Measurements from ENCODE around the gene RIPOR3. TPM values are rescaled to one million over a fixed set of nuclear protein-coding genes. Genes with fewer than 3 reads are reported as not detected.

RIPOR3 gene
- total RNA-seq, 2 donors from 2014 or later = 0.46 to 1.4 TPM

DNA sequence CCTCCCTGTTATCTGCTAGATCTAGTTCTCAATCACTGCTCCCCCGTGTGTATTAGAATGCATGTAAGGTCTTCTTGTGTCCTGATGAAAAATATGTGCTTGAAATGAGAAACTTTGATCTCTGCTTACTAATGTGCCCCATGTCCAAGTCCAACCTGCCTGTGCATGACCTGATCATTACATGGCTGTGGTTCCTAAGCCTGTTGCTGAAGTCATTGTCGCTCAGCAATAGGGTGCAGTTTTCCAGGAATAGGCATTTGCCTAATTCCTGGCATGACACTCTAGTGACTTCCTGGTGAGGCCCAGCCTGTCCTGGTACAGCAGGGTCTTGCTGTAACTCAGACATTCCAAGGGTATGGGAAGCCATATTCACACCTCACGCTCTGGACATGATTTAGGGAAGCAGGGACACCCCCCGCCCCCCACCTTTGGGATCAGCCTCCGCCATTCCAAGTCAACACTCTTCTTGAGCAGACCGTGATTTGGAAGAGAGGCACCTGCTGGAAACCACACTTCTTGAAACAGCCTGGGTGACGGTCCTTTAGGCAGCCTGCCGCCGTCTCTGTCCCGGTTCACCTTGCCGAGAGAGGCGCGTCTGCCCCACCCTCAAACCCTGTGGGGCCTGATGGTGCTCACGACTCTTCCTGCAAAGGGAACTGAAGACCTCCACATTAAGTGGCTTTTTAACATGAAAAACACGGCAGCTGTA, 107.7 kb downstream of the RIPOR3 start:
- WGBS, 2 experiments (ENCODE audit: insufficient coverage in 1 of 2, insufficient read length in 1 of 2) = 89 to 92% methylated on average over 13 to 15 of the region's 15 CpGs
- Histone ChIP-seq H3K9me3 (ENCODE audit: control insufficient read depth, low read length) (no peaks in the 10 kb centered on the region), H3K4me3 (ENCODE audit: low read length) (no peak overlapping the region), H3K9ac (ENCODE audit: extremely low read depth, low read length, poor library complexity, severe bottlenecking) (no peak overlapping the region), H3K4me1 (ENCODE audit: control insufficient read depth, insufficient read depth, low read length) (no peaks in the 10 kb centered on the region), H3K36me3 (ENCODE audit: control insufficient read depth, insufficient read depth, low read length) (peaks cover 64% of the 10 kb centered on the region), H3K27me3 (ENCODE audit: control insufficient read depth, insufficient read depth, low read length, poor library complexity, severe bottlenecking) (no peaks in the 10 kb centered on the region), H3K27ac (ENCODE audit: low read depth, low read length) (no peak overlapping the region)
- Mint-ChIP-seq H3K4me1 (no peaks in the 10 kb centered on the region), H3K36me3 (ENCODE audit: low read depth) (peaks cover 58% of the 10 kb centered on the region), H3K27me3 (ENCODE audit: insufficient read depth) (no peaks in the 10 kb centered on the region), H3K27ac (no peak overlapping the region), H3K4me3 (no peak overlapping the region), H3K9me3 (no peaks in the 10 kb centered on the region)
- TF ChIP-seq, protein P1, sequence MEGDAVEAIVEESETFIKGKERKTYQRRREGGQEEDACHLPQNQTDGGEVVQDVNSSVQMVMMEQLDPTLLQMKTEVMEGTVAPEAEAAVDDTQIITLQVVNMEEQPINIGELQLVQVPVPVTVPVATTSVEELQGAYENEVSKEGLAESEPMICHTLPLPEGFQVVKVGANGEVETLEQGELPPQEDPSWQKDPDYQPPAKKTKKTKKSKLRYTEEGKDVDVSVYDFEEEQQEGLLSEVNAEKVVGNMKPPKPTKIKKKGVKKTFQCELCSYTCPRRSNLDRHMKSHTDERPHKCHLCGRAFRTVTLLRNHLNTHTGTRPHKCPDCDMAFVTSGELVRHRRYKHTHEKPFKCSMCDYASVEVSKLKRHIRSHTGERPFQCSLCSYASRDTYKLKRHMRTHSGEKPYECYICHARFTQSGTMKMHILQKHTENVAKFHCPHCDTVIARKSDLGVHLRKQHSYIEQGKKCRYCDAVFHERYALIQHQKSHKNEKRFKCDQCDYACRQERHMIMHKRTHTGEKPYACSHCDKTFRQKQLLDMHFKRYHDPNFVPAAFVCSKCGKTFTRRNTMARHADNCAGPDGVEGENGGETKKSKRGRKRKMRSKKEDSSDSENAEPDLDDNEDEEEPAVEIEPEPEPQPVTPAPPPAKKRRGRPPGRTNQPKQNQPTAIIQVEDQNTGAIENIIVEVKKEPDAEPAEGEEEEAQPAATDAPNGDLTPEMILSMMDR (conservative IDR thresholded peaks at IDR 0.05) = no peak
- DNase-seq = no peak

DNA sequence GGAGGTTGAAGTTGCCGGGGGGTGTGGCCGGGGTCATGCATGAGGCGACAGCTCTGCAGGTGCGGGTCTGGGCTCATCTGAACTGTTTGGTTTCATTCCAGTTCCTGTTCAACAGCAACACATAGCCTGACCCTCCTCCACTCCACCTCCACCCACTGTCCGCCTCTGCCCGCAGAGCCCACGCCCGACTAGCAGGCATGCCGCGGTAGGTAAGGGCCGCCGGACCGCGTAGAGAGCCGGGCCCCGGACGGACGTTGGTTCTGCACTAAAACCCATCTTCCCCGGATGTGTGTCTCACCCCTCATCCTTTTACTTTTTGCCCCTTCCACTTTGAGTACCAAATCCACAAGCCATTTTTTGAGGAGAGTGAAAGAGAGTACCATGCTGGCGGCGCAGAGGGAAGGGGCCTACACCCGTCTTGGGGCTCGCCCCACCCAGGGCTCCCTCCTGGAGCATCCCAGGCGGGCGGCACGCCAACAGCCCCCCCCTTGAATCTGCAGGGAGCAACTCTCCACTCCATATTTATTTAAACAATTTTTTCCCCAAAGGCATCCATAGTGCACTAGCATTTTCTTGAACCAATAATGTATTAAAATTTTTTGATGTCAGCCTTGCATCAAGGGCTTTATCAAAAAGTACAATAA, 108.6 kb downstream of the RIPOR3 start:
- Mint-ChIP-seq H3K27ac (no peak overlapping the region), H3K4me1 (no peaks in the 10 kb centered on the region), H3K36me3 (ENCODE audit: low read depth) (peaks cover 60% of the 10 kb centered on the region), H3K4me3 (no peak overlapping the region), H3K9me3 (no peaks in the 10 kb centered on the region), H3K27me3 (ENCODE audit: insufficient read depth) (no peaks in the 10 kb centered on the region)
- WGBS, 2 experiments (ENCODE audit: insufficient coverage in 1 of 2, insufficient read length in 1 of 2) = 88 to 94% methylated on average over 8 to 26 of the region's 26 CpGs
- Histone ChIP-seq H3K27me3 (ENCODE audit: control insufficient read depth, insufficient read depth, low read length, poor library complexity, severe bottlenecking) (no peaks in the 10 kb centered on the region), H3K4me3 (ENCODE audit: low read length) (no peak overlapping the region), H3K36me3 (ENCODE audit: control insufficient read depth, insufficient read depth, low read length) (peaks cover 69% of the 10 kb centered on the region), H3K9me3 (ENCODE audit: control insufficient read depth, low read length) (no peaks in the 10 kb centered on the region), H3K27ac (ENCODE audit: low read depth, low read length) (no peak overlapping the region), H3K9ac (ENCODE audit: extremely low read depth, low read length, poor library complexity, severe bottlenecking) (no peak overlapping the region), H3K4me1 (ENCODE audit: control insufficient read depth, insufficient read depth, low read length) (no peaks in the 10 kb centered on the region)
- TF ChIP-seq, protein P1 (conservative IDR thresholded peaks at IDR 0.05) = no peak
- no peak for DNase-seq

DNA sequence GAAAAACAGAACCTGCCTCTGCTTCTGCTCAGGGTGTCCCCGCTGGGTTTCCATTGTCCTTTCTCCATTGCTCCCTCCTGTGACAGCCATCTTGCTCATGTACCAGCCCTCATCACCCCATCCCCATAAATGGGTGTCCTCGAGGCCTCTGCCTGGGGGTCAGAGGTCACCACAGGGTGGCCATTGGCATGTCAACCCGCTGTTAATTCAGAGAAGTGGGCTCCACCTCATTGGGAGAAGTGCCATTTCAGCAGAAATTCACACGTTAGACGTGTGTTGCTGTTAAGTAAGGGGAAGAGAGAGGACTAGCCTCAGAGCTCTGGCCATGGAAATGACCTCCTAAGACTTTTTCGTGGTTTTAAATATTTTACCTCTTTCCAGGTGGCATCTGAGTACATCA, 109.2 kb downstream of the RIPOR3 start:
- no peaks in the 10 kb centered on the region for H3K27me3 Mint-ChIP-seq (ENCODE audit: insufficient read depth)
- H3K27ac ChIP-seq (ENCODE audit: low read depth, low read length) = no peak overlapping the region
- peaks cover 75% of the 10 kb centered on the region for H3K36me3 ChIP-seq (ENCODE audit: control insufficient read depth, insufficient read depth, low read length)
- no peak overlapping the region for H3K4me3 ChIP-seq (ENCODE audit: low read length)
- no peak overlapping the region for H3K9ac ChIP-seq (ENCODE audit: extremely low read depth, low read length, poor library complexity, severe bottlenecking)
- peaks cover 62% of the 10 kb centered on the region for H3K36me3 Mint-ChIP-seq (ENCODE audit: low read depth)
- H3K4me3 Mint-ChIP-seq = no peak overlapping the region
- no peaks in the 10 kb centered on the region for H3K4me1 Mint-ChIP-seq
- no peak overlapping the region for H3K27ac Mint-ChIP-seq
- DNase-seq = no peak
- TF ChIP-seq, protein P1 (conservative IDR thresholded peaks at IDR 0.05) = no peak
- H3K9me3 Mint-ChIP-seq = no peaks in the 10 kb centered on the region
- 88 to 92% methylated on average over 4 to 6 of the region's 6 CpGs for WGBS, 2 experiments (ENCODE audit: insufficient coverage in 1 of 2, insufficient read length in 1 of 2)
- no peaks in the 10 kb centered on the region for H3K4me1 ChIP-seq (ENCODE audit: control insufficient read depth, insufficient read depth, low read length)
- no peaks in the 10 kb centered on the region for H3K9me3 ChIP-seq (ENCODE audit: control insufficient read depth, low read length)
- H3K27me3 ChIP-seq (ENCODE audit: control insufficient read depth, insufficient read depth, low read length, poor library complexity, severe bottlenecking) = no peaks in the 10 kb centered on the region
